Erythroblast (primary cell): ENCODE results near the gene PRXL2A.

Experiments used
- GATA1 ChIP-seq: IDR thresholded peaks from 2 replicates; pipeline ENCODE4 v1.6.1; 2011; ENCODE audit warnings: low read depth, mild to moderate bottlenecking, control low read depth, low read length, moderate library complexity
- POLR2A ChIP-seq: IDR thresholded peaks from 2 replicates; pipeline ENCODE4 v1.6.1; 2011; ENCODE audit warnings: mild to moderate bottlenecking, low read length

DNA sequence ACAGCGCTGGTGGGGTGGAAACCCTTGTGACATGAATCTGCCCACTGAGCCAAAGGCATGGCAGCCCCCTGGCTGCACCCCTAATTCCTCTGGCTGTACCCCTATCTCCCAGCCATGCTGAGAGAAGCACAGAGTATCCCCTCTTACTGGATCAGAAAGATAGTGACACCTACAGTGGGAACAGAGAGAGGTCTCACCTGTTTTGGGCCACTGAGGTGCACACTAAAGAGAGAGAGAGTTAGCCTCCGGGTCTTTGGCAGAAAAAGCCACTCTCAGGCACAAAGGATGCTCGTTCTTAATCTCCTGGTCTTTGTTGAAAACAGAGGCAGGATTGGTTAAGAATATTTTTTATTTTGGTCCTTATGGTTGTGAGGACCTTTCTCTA lies 57.1 kb downstream of the PRXL2A start:
- TF ChIP-seq GATA1 (no peak), POLR2A (no peak)
